GM21360 (cell line): ENCODE results near the gene ZNF862.

Experiments
- ATAC-seq: cut with Tn5 transposase; IDR thresholded peaks from one replicate; pipeline ENCODE4 v1.9.1; 2021; ENCODE audit warnings: mild to moderate bottlenecking, moderate library complexity; ENCODE audit not compliant: unreplicated experiment

ZNF862 gene

GRCh38 chr7:149809215-149809614 is 29.0 kb upstream of the ZNF862 start:
- ATAC-seq: no peak

- no peak for ATAC-seq
Measured at GRCh38 chr7:149811221-149811620, 27.0 kb upstream of the ZNF862 start.

GRCh38 chr7:149811831-149812490 is 26.2 kb upstream of the ZNF862 start:
- ATAC-seq: no peak

- ATAC-seq: no peak
Measured at GRCh38 chr7:149813254-149814035, 24.7 kb upstream of the ZNF862 start.

GRCh38 chr7:149814494-149814893 is 23.7 kb upstream of the ZNF862 start:
- ATAC-seq: no peak

GRCh38 chr7:149815121-149815520 is 23.1 kb upstream of the ZNF862 start:
- ATAC-seq: no peak

- no peak for ATAC-seq
Measured at GRCh38 chr7:149815661-149816266, 22.4 kb upstream of the ZNF862 start.

GRCh38 chr7:149816267-149816751 is 21.9 kb upstream of the ZNF862 start:
- ATAC-seq: no peak

- no peak for ATAC-seq
Measured at GRCh38 chr7:149816794-149817193, 21.4 kb upstream of the ZNF862 start.

GRCh38 chr7:149817301-149817771 is 20.8 kb upstream of the ZNF862 start:
- no peak for ATAC-seq

- no peak for ATAC-seq
Measured at GRCh38 chr7:149817836-149818535, 20.2 kb upstream of the ZNF862 start.

GRCh38 chr7:149818536-149818840 is 19.7 kb upstream of the ZNF862 start:
- ATAC-seq: no peak

- ATAC-seq: no peak
Measured at GRCh38 chr7:149819141-149819960, 18.8 kb upstream of the ZNF862 start.

GRCh38 chr7:149819961-149820340 is 18.2 kb upstream of the ZNF862 start:
- ATAC-seq: no peak

- ATAC-seq: no peak
Measured at GRCh38 chr7:149820622-149821190, 17.5 kb upstream of the ZNF862 start.

- ATAC-seq: no peak
Measured at GRCh38 chr7:149821191-149822148, 16.7 kb upstream of the ZNF862 start.

- ATAC-seq: no peak
Measured at GRCh38 chr7:149822353-149822943, 15.7 kb upstream of the ZNF862 start.

- no peak for ATAC-seq
Measured at GRCh38 chr7:149823191-149823630, 15.0 kb upstream of the ZNF862 start.
